Measurements from ENCODE around the gene GRK6.
"Not testable (repeated sequence)": the region's sequence is repeated elsewhere in the genome, so short reads cannot be mapped to it uniquely, and the experiment has no call there.

The GRK6 gene

GRCh38 chr5:177399997-177400868, 26.2 kb upstream of the GRK6 start, which contains the start of gene PFN3:
Gene PFN3 (minus strand): TSS chr5:177400661. CDS start chr5:177400576, 85 bp downstream.
- peak; percentile 77 for DNase-seq

DNA sequence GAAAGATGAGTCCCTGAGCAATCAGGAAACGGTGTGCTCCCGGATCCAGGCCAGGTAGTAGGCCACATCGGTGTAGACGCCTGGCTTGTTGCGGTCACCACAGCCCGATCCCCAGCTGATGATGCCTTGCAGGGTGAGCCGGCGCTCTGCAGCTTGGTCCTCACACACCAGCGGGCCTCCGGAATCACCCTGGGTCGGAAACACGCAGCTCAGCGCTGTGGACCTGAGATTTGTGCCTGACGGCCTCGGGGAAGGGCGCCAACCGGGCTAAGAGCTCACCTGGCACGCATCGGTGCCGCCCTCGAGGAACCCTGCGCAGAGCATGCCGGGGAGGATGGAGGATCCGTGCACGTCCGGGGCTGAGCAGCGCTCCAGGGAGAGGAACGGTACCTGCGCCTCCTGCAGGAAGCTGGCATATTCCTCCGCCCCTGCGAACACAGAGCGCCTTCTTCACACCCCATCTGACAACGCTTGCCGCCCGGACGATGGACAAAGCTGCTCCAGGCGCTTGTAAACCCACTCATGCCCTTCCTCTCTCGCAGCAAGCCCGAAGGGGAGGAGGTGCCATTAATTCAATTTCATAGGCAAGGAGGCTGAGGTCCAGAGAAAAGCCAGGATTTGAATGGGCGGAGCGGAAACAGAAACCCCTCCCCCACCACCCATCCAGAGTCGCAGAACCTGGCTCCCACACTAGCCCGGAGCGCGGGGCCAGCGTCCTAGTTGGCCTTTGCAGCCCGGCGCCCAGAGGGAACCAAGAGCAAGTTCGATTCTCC, 24.0 kb upstream of the GRK6 start:
- DNase-seq: peak; percentile 82

DNA sequence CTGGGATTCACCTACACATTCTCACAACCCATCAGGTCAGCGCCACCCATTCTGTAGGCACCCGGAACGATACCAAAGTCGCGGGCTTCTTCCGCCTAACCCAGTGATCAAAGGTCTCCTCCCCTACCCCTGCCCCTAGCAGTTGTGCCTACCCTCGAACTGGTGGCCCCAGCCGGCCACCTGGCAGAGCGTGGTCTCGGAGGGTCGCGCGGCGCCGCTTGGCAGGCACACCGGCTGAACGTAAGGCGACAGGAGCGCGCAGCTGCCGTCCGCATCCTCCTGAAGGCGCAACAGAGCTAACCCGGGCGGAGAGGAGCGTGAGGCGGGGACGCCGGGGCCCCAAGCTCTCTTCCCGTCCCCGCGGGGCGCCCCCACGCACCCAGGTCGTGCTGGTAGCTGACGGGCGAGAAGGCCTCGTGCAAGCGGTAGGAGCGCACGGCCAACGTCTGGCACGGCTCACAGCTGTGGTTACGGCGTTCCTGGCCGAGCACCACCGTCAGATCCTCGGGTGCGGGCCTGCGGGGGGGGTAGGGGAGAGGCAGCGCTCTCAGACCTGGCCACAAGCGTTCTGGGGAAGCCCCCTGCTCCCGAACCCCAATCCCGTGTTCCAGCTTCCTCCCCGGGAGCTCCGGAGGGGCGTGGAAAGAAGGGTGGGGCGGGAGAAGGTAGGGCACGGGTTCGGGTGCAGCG, 23.2 kb upstream of the GRK6 start:
- no peak for DNase-seq

DNA sequence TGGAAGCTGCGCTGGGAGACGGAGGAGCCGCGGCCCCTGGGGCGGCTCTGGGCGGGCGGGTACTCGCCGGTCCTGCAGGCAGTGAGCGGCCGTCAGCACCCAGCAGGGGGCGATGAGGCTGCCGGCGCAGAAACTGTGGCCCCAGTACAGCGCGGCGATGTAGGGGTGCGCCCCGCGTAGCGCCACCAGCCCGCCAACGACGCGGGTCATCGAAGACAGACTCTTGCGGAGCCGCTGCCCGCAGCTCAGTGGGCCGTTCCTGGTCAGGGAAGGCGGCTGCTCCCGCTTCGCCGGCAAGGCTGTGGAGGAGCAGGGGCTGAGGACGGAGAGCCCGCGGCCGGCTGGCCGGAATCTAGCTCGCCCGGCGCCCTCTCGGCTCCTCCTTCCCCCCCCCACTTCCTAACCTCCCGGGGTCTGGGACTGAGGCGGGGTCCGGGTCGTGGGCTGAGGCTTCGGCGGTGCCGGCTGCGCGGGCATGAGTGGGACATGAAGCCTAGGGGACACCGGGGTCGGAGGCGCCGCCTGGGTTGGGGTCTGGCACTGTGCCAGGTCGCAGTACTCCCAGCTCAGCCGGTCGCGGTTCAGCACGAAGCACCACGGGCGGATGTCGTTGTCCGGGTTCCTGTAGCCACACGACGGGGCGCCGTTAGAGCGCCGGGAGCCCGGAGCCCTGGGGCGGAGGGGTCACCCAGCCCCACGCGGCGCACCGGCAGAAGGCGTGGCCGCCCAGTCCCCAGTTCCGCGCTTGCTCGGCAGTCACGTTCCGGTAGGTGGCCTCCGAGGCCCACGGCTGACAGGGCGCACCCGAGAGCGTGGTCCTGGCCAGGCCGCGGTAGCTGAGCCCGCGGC, 22.5 kb upstream of the GRK6 start:
- DNase-seq: peak; percentile 89

DNA sequence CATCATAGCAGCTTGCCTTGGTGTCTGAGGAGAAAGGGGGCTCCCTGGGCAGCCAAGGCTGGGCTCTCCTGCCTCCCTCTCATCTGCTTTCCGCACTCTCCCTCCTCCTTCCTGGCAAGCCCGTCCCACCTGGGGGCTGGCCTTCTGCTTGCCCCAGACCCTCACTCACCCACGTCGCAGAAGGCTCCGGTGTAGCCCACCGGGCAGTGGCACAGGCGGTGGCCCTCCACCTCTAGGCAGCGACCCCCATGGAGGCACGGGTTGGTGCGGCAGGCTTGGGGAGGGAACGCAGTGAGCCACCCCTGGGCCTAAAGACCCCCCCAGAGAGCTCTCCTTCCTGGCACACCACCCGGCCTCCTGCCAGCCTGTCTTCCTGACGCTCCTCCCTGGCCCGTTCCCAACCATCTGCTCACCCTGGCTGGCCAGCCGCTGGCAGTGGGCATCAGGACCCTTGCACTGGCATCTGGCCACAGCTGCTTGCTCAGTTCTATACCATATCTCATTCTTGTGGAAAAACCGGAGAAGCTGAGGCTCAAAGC, 21.8 kb upstream of the GRK6 start:
- no peak for DNase-seq

GRCh38 chr5:177405312-177405711, 21.2 kb upstream of the GRK6 start:
- no peak for DNase-seq

DNA sequence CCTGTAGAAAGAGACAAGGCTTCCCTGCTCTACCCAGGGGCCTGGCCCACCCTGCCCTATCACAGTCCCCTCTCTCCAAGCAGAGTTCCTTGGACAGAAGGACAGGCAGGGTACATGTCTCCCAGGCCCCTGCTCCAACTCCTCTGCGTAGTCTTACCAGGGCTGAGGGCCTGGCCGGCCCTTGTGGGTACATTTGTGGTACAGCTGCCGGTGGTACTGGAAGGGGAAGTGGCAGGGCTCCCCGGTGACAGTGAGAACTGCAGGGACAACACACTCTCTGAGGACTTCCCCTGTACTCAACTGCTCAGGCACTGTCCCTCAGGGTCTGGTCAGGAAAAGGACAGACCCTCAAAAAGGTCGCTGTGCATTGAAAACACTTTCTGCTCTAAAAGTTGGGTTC, 20.7 kb upstream of the GRK6 start:
- no peak for DNase-seq

- no peak for DNase-seq
These were observed 17.3 kb upstream of the GRK6 start, which contains the start of gene F12 for GRCh38 chr5:177409043-177409801. Gene F12 (minus strand): TSS chr5:177409564. CDS start chr5:177409527, 37 bp downstream.

- DNase-seq: no peak
These were observed 15.9 kb upstream of the GRK6 start for GRCh38 chr5:177410575-177410974.

GRCh38 chr5:177412603-177413233, 13.8 kb upstream of the GRK6 start:
- DNase-seq: no peak

DNA sequence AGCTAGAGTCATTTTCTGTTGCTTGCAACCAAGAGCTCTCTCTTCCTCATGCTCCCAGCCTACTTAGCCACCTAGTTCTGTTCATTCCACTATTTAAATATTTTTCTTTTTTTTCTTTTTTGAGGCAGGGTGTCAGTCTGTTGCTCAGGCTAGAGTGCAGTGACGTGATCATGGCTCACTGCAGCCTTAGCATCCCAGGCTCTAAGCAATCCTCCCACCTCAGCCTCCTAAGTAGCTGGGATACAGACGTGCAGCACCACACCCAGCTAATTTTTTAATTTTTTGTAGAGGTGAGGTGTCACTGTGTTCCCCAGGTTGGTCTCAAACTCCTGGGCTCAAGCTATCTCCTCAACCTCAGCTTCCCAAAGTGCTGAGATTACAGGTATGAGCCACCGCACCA, 12.0 kb upstream of the GRK6 start:
- DNase-seq: no peak

DNA sequence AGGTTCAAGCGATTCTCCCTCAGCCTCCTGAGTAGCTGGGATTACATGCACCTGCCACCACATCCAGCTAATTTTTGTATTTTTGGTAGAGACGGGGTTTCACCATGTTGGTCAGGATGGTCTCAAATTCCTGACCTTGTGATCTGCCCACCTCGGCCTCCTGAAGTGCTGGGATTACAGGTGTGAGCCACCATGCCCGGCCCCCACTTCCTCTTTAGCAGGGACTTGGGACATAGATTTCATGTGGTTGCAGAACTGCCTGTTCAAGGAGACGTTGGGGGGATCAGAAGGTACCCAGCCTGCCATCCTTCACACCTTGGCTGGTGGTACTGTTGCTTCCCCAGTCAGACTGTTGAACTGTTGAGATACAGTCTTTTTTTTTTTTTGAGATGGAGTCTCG, 9.4 kb upstream of the GRK6 start:
- DNase-seq: not testable (repeated sequence)

DNA sequence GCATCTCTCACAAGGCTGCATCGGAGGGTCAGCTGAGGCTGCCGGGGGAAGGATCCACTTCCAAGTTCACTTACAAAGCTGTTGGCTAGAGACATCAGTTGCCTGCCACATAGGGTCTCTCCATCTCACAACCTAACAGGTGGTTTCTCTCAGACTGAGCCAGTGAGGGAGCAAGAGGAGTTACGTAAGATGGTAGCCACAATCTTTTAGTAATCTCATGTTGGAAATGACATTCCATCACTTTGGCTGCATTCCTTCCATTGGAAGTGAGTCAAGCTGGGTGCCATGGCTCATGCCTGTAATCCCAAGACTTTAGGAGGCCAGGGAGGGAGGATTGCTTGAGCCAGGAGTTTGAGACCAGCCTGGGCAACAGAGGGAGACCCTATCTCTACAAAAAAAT, 7.4 kb upstream of the GRK6 start:
- DNase-seq: no peak

GRCh38 chr5:177420472-177420871, 6.0 kb upstream of the GRK6 start:
- not testable (repeated sequence) for DNase-seq

- DNase-seq: no peak
These were observed 5.2 kb upstream of the GRK6 start for GRCh38 chr5:177421062-177421798.

DNA sequence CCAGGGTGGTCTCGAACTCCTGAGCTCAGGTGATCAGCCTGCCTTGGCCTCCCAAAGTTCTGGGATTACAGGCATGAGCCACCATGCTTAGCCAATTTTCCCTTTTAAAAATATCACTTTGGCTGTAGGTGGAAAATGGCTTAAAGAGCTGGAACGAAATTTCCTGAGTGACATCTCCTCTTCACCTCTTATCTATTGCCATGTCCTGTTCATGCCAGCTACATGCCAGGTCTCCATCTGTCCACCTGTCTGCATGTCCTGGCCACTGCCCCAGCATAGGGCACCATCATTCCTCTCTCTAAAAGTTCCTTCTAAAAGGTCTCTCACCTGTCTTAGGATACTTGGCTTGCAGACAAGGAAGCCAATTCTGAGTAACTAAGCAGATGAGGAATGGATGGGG, 2.8 kb upstream of the GRK6 start:
- DNase-seq: no peak

- no peak for DNase-seq
These were observed 1.2 kb upstream of the GRK6 start for GRCh38 chr5:177425196-177425800.

DNA sequence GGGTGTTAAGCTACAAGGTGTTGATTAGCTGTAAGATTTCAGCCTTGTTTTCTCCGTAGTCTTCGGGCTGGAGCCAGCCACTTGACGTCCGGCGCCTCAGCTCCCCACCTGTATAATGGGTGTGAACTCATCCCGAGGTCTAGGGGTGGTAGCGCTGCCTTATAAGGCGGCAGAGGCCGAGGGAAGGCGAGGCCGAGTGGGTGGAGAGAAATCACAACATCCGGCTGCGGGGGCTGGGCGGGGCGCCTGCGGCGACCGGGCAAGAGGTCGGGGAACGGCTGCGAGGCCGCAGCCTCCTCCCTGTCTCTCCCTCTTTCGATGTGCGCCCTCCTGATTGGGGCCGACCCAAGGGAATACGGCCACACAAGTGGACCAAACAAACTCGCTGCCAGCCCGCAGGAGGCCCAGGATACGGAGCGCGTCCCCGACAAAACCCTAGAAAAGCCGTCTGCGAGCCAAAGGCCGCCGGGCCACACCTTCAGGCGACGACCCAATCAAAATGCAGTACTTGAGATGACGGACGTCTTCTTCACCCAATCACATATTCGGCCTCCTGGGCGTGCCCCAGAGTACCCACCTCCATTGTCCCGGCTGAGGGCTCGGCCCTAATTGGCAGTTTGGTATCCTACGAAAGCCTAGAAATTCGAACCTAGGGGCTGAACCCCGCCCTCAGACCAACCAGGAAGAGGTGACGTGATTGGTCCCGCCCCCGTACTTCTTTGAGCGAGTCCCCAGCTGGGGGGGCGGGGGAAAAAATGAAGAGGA, 493 bp upstream of the GRK6 start:
- DNase-seq: peak; percentile 100

Data from retina (tissue), 1 donor.